Cardiac muscle cell (in vitro differentiated cells and primary cell): ENCODE measurements around the gene BAAT. TPM values are rescaled to one million over a fixed set of nuclear protein-coding genes. Genes with fewer than 3 reads are reported as not detected.

ENCODE experiments used
- DNase-seq, 2 donors: peaks; one replicate each; pipeline versions ENCODE4 v3.0.0 to v3.0.0-alpha.2; 2010 to 2017; ENCODE audit warnings: low read depth in 1 of 2, low spot score in 1 of 2
- H3K27ac ChIP-seq: fragments of 200-600 bp; sonication (generic); 2 replicates; pipeline ENCODE4 v1.5.1; 2016
- H3K27me3 ChIP-seq: fragments of 200-600 bp; sonication (generic); 2 replicates; pipeline ENCODE4 v1.6.0; 2016; ENCODE audit warnings: control low read depth
- H3K36me3 ChIP-seq: fragments of 200-600 bp; sonication (generic); 2 replicates; pipeline ENCODE4 v1.5.1; 2016; ENCODE audit warnings: control low read depth
- H3K4me1 ChIP-seq: fragments of 200-600 bp; sonication (generic); 2 replicates; pipeline ENCODE4 v1.8.1; 2017; ENCODE audit warnings: low read depth, mild to moderate bottlenecking, mixed run types
- H3K4me3 ChIP-seq: fragments of 200-600 bp; sonication (generic); 2 replicates; pipeline ENCODE4 v1.5.1; 2016; ENCODE audit warnings: mild to moderate bottlenecking
- H3K9me3 ChIP-seq: fragments of 200-600 bp; sonication (generic); 2 replicates; pipeline ENCODE4 v1.5.1; 2017; ENCODE audit warnings: low read depth, mild to moderate bottlenecking, control low read depth
- CTCF ChIP-seq: IDR thresholded peaks from 2 replicates; pipeline ENCODE4 v1.5.1; 2012; ENCODE audit warnings: low read depth, mild to moderate bottlenecking, low read length
- polyA plus RNA-seq: library from polyadenylated mRNA; unstranded; fragments of >200 nt; fragmentation: Nextera tagmentation; extraction: Ambion mirVana; gene quantifications from 2 replicates; pipeline ENCODE4 v1.2.1, GENCODE V29; 2016
- total RNA-seq: library from RNA; depleted of rRNA; stranded (reverse); fragments of >200 nt; gene quantifications from 2 replicates; pipeline ENCODE4 v1.2.3, GENCODE V29; 2016

The BAAT gene
- total and polyA plus RNA-seq, 2 experiments from 2014 or later: not detected

- no peaks in the 10 kb centered on the region for H3K27me3 ChIP-seq
- peak overlapping the region; percentile 45 for H3K4me3 ChIP-seq
- H3K4me1 ChIP-seq: peaks cover 24% of the 10 kb centered on the region
- no peaks in the 10 kb centered on the region for H3K9me3 ChIP-seq
- H3K36me3 ChIP-seq: peaks cover 19% of the 10 kb centered on the region
- H3K27ac ChIP-seq: peak overlapping the region; percentile 73
- no peak for DNase-seq
- no peak for TF ChIP-seq CTCF
Measured at GRCh38 chr9:101397746-101398067, 12.9 kb upstream of the BAAT start.

- Histone ChIP-seq H3K36me3 (peaks cover 7% of the 10 kb centered on the region), H3K27me3 (no peaks in the 10 kb centered on the region), H3K4me3 (no peak overlapping the region), H3K27ac (no peak overlapping the region), H3K4me1 (peaks cover 9% of the 10 kb centered on the region), H3K9me3 (no peaks in the 10 kb centered on the region)
- TF ChIP-seq CTCF: no peak
- DNase-seq: no peak
Measured at GRCh38 chr9:101394687-101395086, 9.9 kb upstream of the BAAT start.

GRCh38 chr9:101393135-101393534, 8.3 kb upstream of the BAAT start:
- no peak overlapping the region for H3K4me3 ChIP-seq
- peaks cover 7% of the 10 kb centered on the region for H3K4me1 ChIP-seq
- no peak overlapping the region for H3K27ac ChIP-seq
- TF ChIP-seq CTCF: no peak
- no peaks in the 10 kb centered on the region for H3K27me3 ChIP-seq
- DNase-seq: no peak
- peaks cover 11% of the 10 kb centered on the region for H3K36me3 ChIP-seq
- H3K9me3 ChIP-seq: no peaks in the 10 kb centered on the region

- Histone ChIP-seq H3K27ac (no peak overlapping the region), H3K36me3 (peaks cover 14% of the 10 kb centered on the region), H3K27me3 (no peaks in the 10 kb centered on the region), H3K9me3 (no peaks in the 10 kb centered on the region), H3K4me3 (no peak overlapping the region), H3K4me1 (no peaks in the 10 kb centered on the region)
- TF ChIP-seq CTCF: peak; percentile 28
- no peak for DNase-seq
Measured at GRCh38 chr9:101388507-101388993, 3.7 kb upstream of the BAAT start.

GRCh38 chr9:101387871-101388506, 3.2 kb upstream of the BAAT start:
- Histone ChIP-seq H3K27me3 (no peaks in the 10 kb centered on the region), H3K4me1 (no peaks in the 10 kb centered on the region), H3K36me3 (peaks cover 14% of the 10 kb centered on the region), H3K9me3 (no peaks in the 10 kb centered on the region), H3K4me3 (no peak overlapping the region), H3K27ac (no peak overlapping the region)
- peak; percentile 68 for TF ChIP-seq CTCF
- peak; percentile 46 to 67 for DNase-seq
